ENCODE results near the gene CCDC63.
"Not testable (repeated sequence)": the region's sequence is repeated elsewhere in the genome, so short reads cannot be mapped to it uniquely, and the experiment has no call there.

CCDC63 gene

GRCh38 chr12:110844551-110845338 lies 2.0 kb upstream of the CCDC63 start:
- no peak for FAIRE-seq

- no peak for FAIRE-seq
Observed at GRCh38 chr12:110845339-110845682, 1.5 kb upstream of the CCDC63 start.

- no peak for FAIRE-seq
Observed at GRCh38 chr12:110848314-110848923, 1.6 kb downstream of the CCDC63 start.

- no peak for FAIRE-seq
Observed at GRCh38 chr12:110849221-110849620, 2.4 kb downstream of the CCDC63 start.

- no peak for FAIRE-seq
Observed at GRCh38 chr12:110849748-110850403, 3.1 kb downstream of the CCDC63 start.

- no peak for FAIRE-seq
Observed at GRCh38 chr12:110850762-110851161, 4.0 kb downstream of the CCDC63 start.

GRCh38 chr12:110853836-110854235 lies 7.0 kb downstream of the CCDC63 start:
- no peak for FAIRE-seq

- no peak for FAIRE-seq
Observed at GRCh38 chr12:110856542-110856941, 9.8 kb downstream of the CCDC63 start.

GRCh38 chr12:110857528-110857927 lies 10.7 kb downstream of the CCDC63 start:
- no peak for FAIRE-seq

GRCh38 chr12:110857954-110858353 lies 11.2 kb downstream of the CCDC63 start:
- FAIRE-seq: not testable (repeated sequence)

- no peak for FAIRE-seq
Observed at GRCh38 chr12:110858848-110859247, 12.1 kb downstream of the CCDC63 start.

- no peak for FAIRE-seq
Observed at GRCh38 chr12:110860833-110861296, 14.1 kb downstream of the CCDC63 start.

- no peak for FAIRE-seq
Observed at GRCh38 chr12:110861729-110862128, 14.9 kb downstream of the CCDC63 start.

- FAIRE-seq: no peak
Observed at GRCh38 chr12:110862329-110862728, 15.5 kb downstream of the CCDC63 start.

- no peak for FAIRE-seq
Observed at GRCh38 chr12:110863161-110863560, 16.4 kb downstream of the CCDC63 start.

- no peak for FAIRE-seq
Observed at GRCh38 chr12:110865521-110865920, 18.7 kb downstream of the CCDC63 start.

- no peak for FAIRE-seq
Observed at GRCh38 chr12:110869026-110869425, 22.2 kb downstream of the CCDC63 start.

- FAIRE-seq: no peak
Observed at GRCh38 chr12:110869803-110870202, 23.0 kb downstream of the CCDC63 start.

GRCh38 chr12:110872100-110872499 lies 25.3 kb downstream of the CCDC63 start:
- FAIRE-seq: no peak

- FAIRE-seq: no peak
Observed at GRCh38 chr12:110874351-110874750, 27.6 kb downstream of the CCDC63 start.

- FAIRE-seq: no peak
Observed at GRCh38 chr12:110874781-110875180, 28.0 kb downstream of the CCDC63 start.

GRCh38 chr12:110880651-110881050 lies 33.9 kb downstream of the CCDC63 start:
- no peak for FAIRE-seq

- no peak for FAIRE-seq
Observed at GRCh38 chr12:110883251-110883650, 36.5 kb downstream of the CCDC63 start.
